PC-3 (cell line): ENCODE data around the gene UGT1A4. TPM values are rescaled to one million over a fixed set of nuclear protein-coding genes. Genes with fewer than 3 reads are reported as not detected.

Source experiments
- ATAC-seq: fragments of 200-7000 bp; cut with Tn5 transposase; 2 replicates; pipeline ENCODE4 v1.9.1; 2020; ENCODE audit warnings: mild to moderate bottlenecking, moderate library complexity
- BruUV-seq: library from RNA; stranded (reverse); fragments of 400-500 nt; replicated peaks from 2 replicates; lab custom pipeline; 2021; lab: Mats Ljungman, UMichigan
- CTCF ChIA-PET: fragments of 300-600 bp; sonication (Branson Sonifier 250); formaldehyde crosslinking; loops from one replicate; lab custom pipeline; 2022; ENCODE audit warnings: antibody characterized with exemption; lab: Charles Lee
- POLR2A ChIA-PET: fragments of 300-600 bp; sonication (Branson Sonifier 250); formaldehyde crosslinking; loops from one replicate; lab custom pipeline; 2022; ENCODE audit warnings: antibody characterized with exemption; ENCODE audit not compliant: unreplicated experiment; lab: Charles Lee
- DNase-seq: peaks from one replicate; pipeline ENCODE4 v3.0.0-alpha.2; 2015
- H2AFZ ChIP-seq: fragments of 300-600 bp; sonication (generic); 2 replicates; pipeline ENCODE4 v1.6.0; 2016; ENCODE audit warnings: antibody characterized with exemption, low read length
- H3F3A ChIP-seq: fragments of 300-600 bp; sonication (generic); one replicate; pipeline ENCODE4 v1.6.0; 2017; ENCODE audit warnings: antibody characterized with exemption, low read length, control low read depth, mild to moderate bottlenecking; ENCODE audit not compliant: unreplicated experiment
- H3K27ac ChIP-seq: fragments of 300-600 bp; sonication (generic); 2 replicates; pipeline ENCODE4 v1.5.1; 2016; ENCODE audit warnings: mild to moderate bottlenecking, low read length
- H3K27me3 ChIP-seq: fragments of 300-600 bp; sonication (generic); 2 replicates; pipeline ENCODE4 v1.6.1; 2016; ENCODE audit warnings: low read length, mixed read lengths
- H3K36me3 ChIP-seq: fragments of 300-600 bp; sonication (generic); 2 replicates; pipeline ENCODE4 v1.6.1; 2016; ENCODE audit warnings: low read depth, mixed run types, low read length, mixed read lengths
- H3K4me1 ChIP-seq: fragments of 300-600 bp; sonication (generic); 2 replicates; pipeline ENCODE4 v1.5.1; 2016; ENCODE audit warnings: low read length; ENCODE audit not compliant: insufficient read depth
- H3K4me2 ChIP-seq: fragments of 300-600 bp; sonication (generic); 2 replicates; pipeline ENCODE4 v1.6.0; 2016; ENCODE audit warnings: low read length
- H3K4me3 ChIP-seq: fragments of 300-600 bp; sonication (generic); 2 replicates; pipeline ENCODE4 v1.5.1; 2016; ENCODE audit warnings: mild to moderate bottlenecking, low read length, mixed read lengths
- H3K79me2 ChIP-seq: fragments of 300-600 bp; sonication (generic); 2 replicates; pipeline ENCODE4 v1.6.1; 2017; ENCODE audit warnings: low read length, mixed read lengths
- H3K9ac ChIP-seq: fragments of 300-600 bp; sonication (generic); 2 replicates; pipeline ENCODE4 v1.6.0; 2016; ENCODE audit warnings: mild to moderate bottlenecking, low read length
- H3K9me2 ChIP-seq: fragments of 300-600 bp; sonication (generic); replicated peaks from 2 replicates; pipeline ENCODE4 v1.6.1; 2016; ENCODE audit warnings: mixed run types, low read length, mixed read lengths
- H3K9me3 ChIP-seq: fragments of 300-600 bp; sonication (generic); 2 replicates; pipeline ENCODE4 v1.6.1; 2016; ENCODE audit warnings: low read length, mixed read lengths
- H4K20me1 ChIP-seq: fragments of 300-600 bp; sonication (generic); 2 replicates; pipeline ENCODE4 v1.6.1; 2016; ENCODE audit warnings: low read length, mixed read lengths
- CTCF ChIP-seq: fragments of 300-600 bp; sonication (generic); conservative IDR thresholded peaks from 2 replicates; pipeline ENCODE4 v1.5.1; 2017; ENCODE audit warnings: antibody characterized with exemption, low read depth, mild to moderate bottlenecking, low read length
- EZH2 ChIP-seq: fragments of 300-600 bp; sonication (generic); IDR thresholded peaks from one replicate; pipeline ENCODE4 v1.6.1; 2017; ENCODE audit warnings: antibody characterized with exemption, mild to moderate bottlenecking, low read length; ENCODE audit not compliant: unreplicated experiment
- EZH2phosphoT487 ChIP-seq: fragments of 300-600 bp; sonication (generic); IDR thresholded peaks from 2 replicates; pipeline ENCODE4 v1.6.1; 2018; ENCODE audit warnings: mild to moderate bottlenecking, antibody characterized with exemption, low read length, borderline replicate concordance
- intact Hi-C: fragments of 100-400 bp; cut with micrococcal nuclease; formaldehyde crosslinking; loops from 2 replicates; pipeline ENCODE4 v1.9.0; 2023
- total RNA-seq: library from RNA; depleted of rRNA; stranded (reverse); fragments of >200 nt; gene quantifications from 2 replicates; pipeline ENCODE4 v1.2.3, GENCODE V29; 2014

The UGT1A4 gene
- total RNA-seq, 1 experiment from 2014 or later, result not detected

- POLR2A ChIA-PET, result no interaction called here
- no TSS peak for BruUV-seq
- Histone ChIP-seq H2AFZ (no peak overlapping the region), H3F3A (no peaks in the 10 kb centered on the region), H3K36me3 (no peaks in the 10 kb centered on the region), H3K27me3 (no peaks in the 10 kb centered on the region), H3K9me2 (no peaks in the 10 kb centered on the region; the same call in 1 of the 2 replicates), H3K9me3 (no peaks in the 10 kb centered on the region), H3K79me2 (no peaks in the 10 kb centered on the region), H3K27ac (no peak overlapping the region), H4K20me1 (no peaks in the 10 kb centered on the region), H3K9ac (no peak overlapping the region), H3K4me3 (no peak overlapping the region), H3K4me2 (no peak overlapping the region), H3K4me1 (peaks cover 20% of the 10 kb centered on the region)
- intact Hi-C loops, result no loop called here
- DNase-seq (peak; percentile 17), ATAC-seq (peak; percentile 53)
- CTCF ChIA-PET, result no interaction called here
- TF ChIP-seq CTCF (no peak), EZH2 (no peak), EZH2phosphoT487 (no peak)
Measured at GRCh38 chr2:233684640-233685039, 33.9 kb upstream of the UGT1A4 start.

DNA sequence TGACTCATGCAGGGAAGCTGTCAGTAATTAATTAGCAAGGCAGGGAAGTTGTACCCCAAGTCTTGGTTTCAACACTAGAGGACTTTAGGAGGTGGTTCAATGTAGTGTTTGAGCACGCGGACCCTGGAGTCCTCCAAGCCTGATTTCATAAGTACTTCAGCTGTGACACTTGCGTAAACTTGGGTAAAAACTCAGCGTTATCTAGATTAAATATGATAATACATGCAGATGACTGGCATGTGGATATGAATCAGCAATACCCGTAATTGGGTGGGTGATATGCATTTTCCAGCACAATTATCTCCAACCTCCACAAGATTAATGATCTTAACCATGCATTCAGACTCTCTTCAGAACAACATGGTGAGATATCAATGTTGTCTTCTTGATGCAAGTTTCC, 31.6 kb upstream of the UGT1A4 start:
- H3K4me1 ChIP-seq, result peaks cover 43% of the 10 kb centered on the region
- H3K79me2 ChIP-seq, result no peaks in the 10 kb centered on the region
- ChIA-PET CTCF (no interaction called here), POLR2A (interaction anchor here (0.7 kb wide), 1 partner anchor 210 kb away, joined by 3 read pairs; no protein-coding TSS in a partner anchor)
- H3K36me3 ChIP-seq, result no peaks in the 10 kb centered on the region
- BruUV-seq, result no TSS peak
- no peak overlapping the region for H3K4me3 ChIP-seq
- ATAC-seq, result no peak
- no peak for DNase-seq
- no peak overlapping the region for H3K9ac ChIP-seq
- H3K9me3 ChIP-seq, result no peaks in the 10 kb centered on the region
- no peak overlapping the region for H2AFZ ChIP-seq
- no peak overlapping the region for H3K4me2 ChIP-seq
- no peak for TF ChIP-seq EZH2phosphoT487
- TF ChIP-seq CTCF, result no peak
- no peak for TF ChIP-seq EZH2
- H4K20me1 ChIP-seq, result no peaks in the 10 kb centered on the region
- no peak overlapping the region for H3K27ac ChIP-seq
- no peaks in the 10 kb centered on the region for H3K27me3 ChIP-seq
- intact Hi-C loops, result no loop called here
- no peaks in the 10 kb centered on the region; the same call in 1 of the 2 replicates for H3K9me2 ChIP-seq
- H3F3A ChIP-seq, result no peaks in the 10 kb centered on the region

- no peak for ATAC-seq
- no peaks in the 10 kb centered on the region for H3K27me3 ChIP-seq
- H3K4me3 ChIP-seq, result no peak overlapping the region
- no peaks in the 10 kb centered on the region for H3K9me3 ChIP-seq
- no peaks in the 10 kb centered on the region for H3K36me3 ChIP-seq
- no peaks in the 10 kb centered on the region; the same call in 1 of the 2 replicates for H3K9me2 ChIP-seq
- CTCF ChIA-PET, result no interaction called here
- no peaks in the 10 kb centered on the region for H4K20me1 ChIP-seq
- peaks cover 44% of the 10 kb centered on the region for H3K4me1 ChIP-seq
- no peak overlapping the region for H3K9ac ChIP-seq
- DNase-seq, result no peak
- no peak overlapping the region for H3K4me2 ChIP-seq
- no peaks in the 10 kb centered on the region for H3K79me2 ChIP-seq
- TF ChIP-seq EZH2 (no peak), CTCF (no peak), EZH2phosphoT487 (no peak)
- POLR2A ChIA-PET, result no interaction called here
- no TSS peak for BruUV-seq
- no peak overlapping the region for H3K27ac ChIP-seq
- no peak overlapping the region for H2AFZ ChIP-seq
- intact Hi-C loops, result no loop called here
- H3F3A ChIP-seq, result no peaks in the 10 kb centered on the region
Measured at GRCh38 chr2:233688341-233688740, 30.2 kb upstream of the UGT1A4 start.
